Peyer's patch (tissue), 4 donors: ENCODE results near the gene NCOA5. TPM values are rescaled to one million over a fixed set of nuclear protein-coding genes. Genes with fewer than 3 reads are reported as not detected.

Experiments
- DNase-seq, 3 donors: peaks; one replicate each; pipeline ENCODE4 v3.0.0-alpha.2; 2017 to 2019
- H3K27ac ChIP-seq, 4 donors: fragments of 200-600 bp; sonication (generic); one replicate each; pipeline ENCODE4 v1.5.1; 2016 to 2019
- H3K27me3 ChIP-seq, 2 donors: fragments of 200-600 bp; sonication (generic); one replicate each; pipeline ENCODE4 v1.5.1; 2019
- H3K36me3 ChIP-seq, 3 donors: fragments of 200-600 bp; sonication (generic); one replicate each; pipeline ENCODE4 v1.5.1; 2016 to 2019
- H3K4me1 ChIP-seq, 4 donors: fragments of 200-600 bp; sonication (generic); one replicate each; pipeline ENCODE4 v1.5.1; 2016 to 2019
- H3K4me3 ChIP-seq, 4 donors: fragments of 200-600 bp; sonication (generic); 1 replicate in 3 of 4; 2 replicates in 1 of 4; pipeline ENCODE4 v1.5.1; 2016 to 2019; ENCODE audit warnings: mild to moderate bottlenecking in 1 of 4
- H3K9me3 ChIP-seq, 4 donors: fragments of 200-600 bp; sonication (generic); one replicate each; pipeline ENCODE4 v1.5.1; 2016 to 2019; ENCODE audit warnings: mild to moderate bottlenecking in 1 of 4
- CTCF ChIP-seq, 6 experiments: fragments of 450-650 bp in 4 of 6; fragments of 200-600 bp in 2 of 6; sonication (generic) in 1 of 6; IDR thresholded peaks; one replicate each; pipeline ENCODE4 v1.5.1; 2017 to 2019; ENCODE audit warnings: antibody characterized with exemption in 6 of 6, mild to moderate bottlenecking in 3 of 6, moderate library complexity in 1 of 6
- POLR2A ChIP-seq, 2 donors: fragments of 450-650 bp; IDR thresholded peaks; one replicate each; pipeline ENCODE4 v1.5.1; 2017; ENCODE audit warnings: antibody characterized with exemption in 2 of 2, mild to moderate bottlenecking in 2 of 2, moderate library complexity in 2 of 2
- total RNA-seq, 4 donors: library from RNA; depleted of rRNA; stranded (reverse); fragments of >200 nt; gene quantifications; one replicate each; pipeline ENCODE4 v1.1.0, GENCODE V29; 2016

NCOA5 gene
- total RNA-seq, 4 donors from 2014 or later: 20.5 to 65.2 (median 24.9) TPM

DNA sequence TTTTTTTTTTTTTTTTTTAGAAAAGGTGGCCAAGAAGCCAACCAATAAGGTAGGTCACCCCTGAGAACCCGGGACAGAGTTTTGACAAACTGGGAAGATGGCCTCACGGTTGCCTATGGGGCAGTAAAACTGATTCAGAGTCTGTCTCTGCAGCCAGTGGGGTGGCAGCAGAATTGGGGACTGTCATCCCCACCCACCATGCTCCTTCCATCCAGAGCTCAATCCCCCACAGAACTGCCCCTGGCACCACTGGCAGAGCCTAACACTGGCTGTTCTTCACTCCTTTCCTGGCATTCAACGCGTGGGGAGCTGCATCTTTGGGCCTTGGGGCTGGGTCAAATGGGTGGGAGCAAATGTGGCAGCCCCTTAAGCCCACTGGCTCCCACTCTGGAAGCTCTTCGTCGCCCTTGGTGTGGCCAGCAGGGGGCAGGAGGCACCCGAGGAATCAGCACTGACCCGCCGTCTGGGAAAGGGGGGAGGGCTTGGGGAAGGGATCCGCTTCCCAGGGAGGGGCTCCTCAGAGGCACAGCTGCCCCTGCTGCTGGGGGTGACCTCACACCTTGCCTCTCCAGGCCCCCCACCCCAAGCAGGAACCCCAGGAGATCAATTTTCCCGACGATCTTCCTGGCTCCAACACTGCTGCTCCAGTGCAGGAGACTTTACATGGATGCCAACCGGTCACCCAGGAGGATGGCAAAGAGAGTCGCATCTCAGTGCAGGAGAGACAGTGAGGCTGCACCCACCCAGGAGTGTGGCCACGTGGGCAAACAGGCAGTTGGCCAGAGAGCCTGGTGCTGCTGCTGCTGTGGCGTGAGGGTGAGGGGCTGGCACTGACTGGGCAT is 38.8 kb upstream of the NCOA5 start:
- Histone ChIP-seq H3K27ac (no peak overlapping the region), H3K4me1 (no peaks in the 10 kb centered on the region), H3K4me3 (no peak overlapping the region), H3K36me3 (no peaks in the 10 kb centered on the region), H3K27me3 (no peaks in the 10 kb centered on the region), H3K9me3 (no peaks in the 10 kb centered on the region)
- peak in 1 of 3 donors; percentile 37 for DNase-seq
- TF ChIP-seq CTCF (IDR thresholded peaks at IDR 0.05): peak in 4 of 6 experiments; percentile 21 to 38 (median 30)
- TF ChIP-seq POLR2A (IDR thresholded peaks at IDR 0.05): no peak

- Histone ChIP-seq H3K27me3 (no peaks in the 10 kb centered on the region), H3K9me3 (no peaks in the 10 kb centered on the region), H3K4me3 (no peak overlapping the region), H3K36me3 (no peaks in the 10 kb centered on the region), H3K4me1 (no peaks in the 10 kb centered on the region), H3K27ac (no peak overlapping the region)
- TF ChIP-seq POLR2A (IDR thresholded peaks at IDR 0.05): no peak
- no peak for TF ChIP-seq CTCF (IDR thresholded peaks at IDR 0.05)
- peak in 1 of 3 donors; percentile 4 for DNase-seq
These were observed 37.7 kb upstream of the NCOA5 start for GRCh38 chr20:46127396-46128010.

- Histone ChIP-seq H3K4me3 (no peak overlapping the region), H3K27me3 (no peaks in the 10 kb centered on the region), H3K27ac (no peak overlapping the region), H3K4me1 (no peaks in the 10 kb centered on the region), H3K9me3 (no peaks in the 10 kb centered on the region), H3K36me3 (no peaks in the 10 kb centered on the region)
- TF ChIP-seq POLR2A (IDR thresholded peaks at IDR 0.05) (no peak), CTCF (IDR thresholded peaks at IDR 0.05) (no peak)
- DNase-seq: no peak
These were observed 36.8 kb upstream of the NCOA5 start for GRCh38 chr20:46126440-46127056.

- Histone ChIP-seq H3K27ac (no peak overlapping the region), H3K36me3 (no peaks in the 10 kb centered on the region), H3K27me3 (no peaks in the 10 kb centered on the region), H3K9me3 (no peaks in the 10 kb centered on the region), H3K4me1 (peaks cover 0 to 10% (median 0%) of the 10 kb centered on the region in 4 donors), H3K4me3 (no peak overlapping the region)
- DNase-seq: peak in 1 of 3 donors; percentile 27
- TF ChIP-seq CTCF (IDR thresholded peaks at IDR 0.05) (no peak), POLR2A (IDR thresholded peaks at IDR 0.05) (no peak)
These were observed 33.9 kb upstream of the NCOA5 start for GRCh38 chr20:46123482-46124245.
